Measurements from ENCODE around the gene WASHC4.
"Not testable (repeated sequence)": the region's sequence is repeated elsewhere in the genome, so short reads cannot be mapped to it uniquely, and the experiment has no call there.

DNA sequence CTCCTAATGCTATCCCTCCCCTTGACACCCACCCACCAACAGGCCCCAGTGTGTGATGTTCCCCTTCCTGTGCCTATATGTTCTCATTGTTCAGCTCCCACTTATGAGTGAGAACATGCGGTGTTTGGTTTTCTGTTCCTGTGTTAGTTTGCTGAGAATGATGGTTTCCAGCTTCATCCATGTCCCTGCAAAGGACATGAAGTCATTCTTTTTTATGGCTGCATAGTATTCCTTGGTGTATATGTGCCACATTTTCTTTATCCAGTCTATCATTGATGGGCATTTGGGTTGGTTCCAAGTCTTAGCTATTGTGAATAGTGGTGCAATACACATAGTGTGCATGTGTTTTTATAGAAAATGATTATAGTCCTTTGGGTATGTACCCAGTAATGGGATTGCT is 71.6 kb downstream of the WASHC4 start:
- TF ChIP-seq, protein P1, sequence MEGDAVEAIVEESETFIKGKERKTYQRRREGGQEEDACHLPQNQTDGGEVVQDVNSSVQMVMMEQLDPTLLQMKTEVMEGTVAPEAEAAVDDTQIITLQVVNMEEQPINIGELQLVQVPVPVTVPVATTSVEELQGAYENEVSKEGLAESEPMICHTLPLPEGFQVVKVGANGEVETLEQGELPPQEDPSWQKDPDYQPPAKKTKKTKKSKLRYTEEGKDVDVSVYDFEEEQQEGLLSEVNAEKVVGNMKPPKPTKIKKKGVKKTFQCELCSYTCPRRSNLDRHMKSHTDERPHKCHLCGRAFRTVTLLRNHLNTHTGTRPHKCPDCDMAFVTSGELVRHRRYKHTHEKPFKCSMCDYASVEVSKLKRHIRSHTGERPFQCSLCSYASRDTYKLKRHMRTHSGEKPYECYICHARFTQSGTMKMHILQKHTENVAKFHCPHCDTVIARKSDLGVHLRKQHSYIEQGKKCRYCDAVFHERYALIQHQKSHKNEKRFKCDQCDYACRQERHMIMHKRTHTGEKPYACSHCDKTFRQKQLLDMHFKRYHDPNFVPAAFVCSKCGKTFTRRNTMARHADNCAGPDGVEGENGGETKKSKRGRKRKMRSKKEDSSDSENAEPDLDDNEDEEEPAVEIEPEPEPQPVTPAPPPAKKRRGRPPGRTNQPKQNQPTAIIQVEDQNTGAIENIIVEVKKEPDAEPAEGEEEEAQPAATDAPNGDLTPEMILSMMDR (conservative IDR thresholded peaks at IDR 0.05; ENCODE audit: low read depth in 2 of 2), result not testable (repeated sequence)
- TF ChIP-seq ZNF114 (CRISPR knock-in tag; IDR thresholded peaks at IDR 0.05); EZH2 (IDR thresholded peaks at IDR 0.05; ENCODE audit: low read depth, unreplicated experiment): not testable (repeated sequence)

Data from GM23338 (cell line).